KMS-11 (cell line): ENCODE data around the gene LIMS2.

Source experiments
- H2AFZ ChIP-seq: fragments of 200-600 bp; sonication (generic); 2 replicates; pipeline ENCODE4 v1.6.1; 2016; ENCODE audit warnings: antibody characterized with exemption, mixed run types, low read depth
- H3K27ac ChIP-seq: fragments of 200-600 bp; sonication (generic); 2 replicates; pipeline ENCODE4 v1.6.1; 2016; ENCODE audit warnings: mild to moderate bottlenecking, mixed run types
- H3K27me3 ChIP-seq: fragments of 200-600 bp; sonication (generic); 2 replicates; pipeline ENCODE4 v1.6.1; 2017; ENCODE audit warnings: mild to moderate bottlenecking, low read depth, mixed run types, moderate library complexity; ENCODE audit not compliant: insufficient read depth
- H3K36me3 ChIP-seq: fragments of 200-600 bp; sonication (generic); 2 replicates; pipeline ENCODE4 v1.6.1; 2017; ENCODE audit warnings: mild to moderate bottlenecking, mixed run types; ENCODE audit not compliant: insufficient read depth
- H3K4me1 ChIP-seq: fragments of 200-600 bp; sonication (generic); 2 replicates; pipeline ENCODE4 v1.6.1; 2016; ENCODE audit warnings: mild to moderate bottlenecking, low read depth, mixed run types; ENCODE audit not compliant: poor library complexity, severe bottlenecking
- H3K4me2 ChIP-seq: fragments of 200-600 bp; sonication (generic); 2 replicates; pipeline ENCODE4 v1.7.0; 2016; ENCODE audit warnings: mild to moderate bottlenecking, mixed run types
- H3K4me3 ChIP-seq: fragments of 200-600 bp; sonication (generic); IDR thresholded peaks from 2 replicates; pipeline ENCODE4 v1.6.1; 2017; ENCODE audit warnings: low read depth, low read length, mixed read lengths; ENCODE audit not compliant: insufficient read depth
- H3K79me2 ChIP-seq: fragments of 200-600 bp; sonication (generic); 2 replicates; pipeline ENCODE4 v1.6.1; 2016; ENCODE audit warnings: low read depth, mixed run types; ENCODE audit not compliant: insufficient read depth
- H3K9ac ChIP-seq: fragments of 200-600 bp; sonication (generic); 2 replicates; pipeline ENCODE4 v1.6.1; 2016; ENCODE audit warnings: mild to moderate bottlenecking, mixed run types
- H4K20me1 ChIP-seq: fragments of 200-600 bp; sonication (generic); 2 replicates; pipeline ENCODE4 v1.6.1; 2016; ENCODE audit warnings: mild to moderate bottlenecking, mixed run types; ENCODE audit not compliant: insufficient read depth
- TF ChIP-seq, protein P1 (sequence below): fragments of 200-600 bp; sonication (generic); conservative IDR thresholded peaks from 2 replicates; pipeline ENCODE4 v1.6.1; 2017; ENCODE audit warnings: low read depth, mild to moderate bottlenecking, antibody characterized with exemption, low read length, moderate library complexity, mixed read lengths

The LIMS2 gene

DNA sequence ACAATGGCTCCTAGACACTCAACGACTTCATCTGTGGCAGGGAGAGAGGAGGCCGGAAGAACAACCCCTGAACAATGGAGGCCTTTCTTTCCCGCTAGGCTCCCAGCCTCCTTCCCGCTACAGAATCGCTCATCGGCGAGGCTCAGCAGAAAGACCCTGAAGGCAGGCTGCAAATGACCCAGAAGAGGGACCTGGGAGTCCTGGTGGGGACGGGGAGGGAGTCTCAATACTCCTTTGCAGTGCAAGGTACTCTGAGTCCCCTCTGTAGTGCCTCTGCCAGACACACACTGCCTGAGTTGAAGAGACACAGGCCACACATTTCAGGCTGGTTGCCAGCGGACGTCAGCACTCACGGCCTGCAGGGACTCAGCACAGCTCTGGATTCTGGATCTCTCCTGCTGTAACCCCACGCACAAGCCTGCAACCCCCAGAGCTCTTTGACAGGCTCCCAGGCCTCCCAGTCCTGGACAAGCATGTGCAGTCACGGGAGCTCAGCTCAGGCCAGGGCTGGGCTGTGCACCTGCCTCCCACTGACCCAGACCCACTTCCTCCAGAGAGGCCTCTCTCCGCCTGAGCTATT, 23.3 kb downstream of the LIMS2 start:
- Histone ChIP-seq H3K4me1 (no peaks in the 10 kb centered on the region), H2AFZ (no peak overlapping the region), H3K79me2 (no peaks in the 10 kb centered on the region), H3K36me3 (no peaks in the 10 kb centered on the region), H3K27ac (no peak overlapping the region), H4K20me1 (no peaks in the 10 kb centered on the region), H3K27me3 (no peaks in the 10 kb centered on the region), H3K9ac (no peak overlapping the region), H3K4me2 (no peak overlapping the region), H3K4me3 (no peak overlapping the region)
- TF ChIP-seq, protein P1, sequence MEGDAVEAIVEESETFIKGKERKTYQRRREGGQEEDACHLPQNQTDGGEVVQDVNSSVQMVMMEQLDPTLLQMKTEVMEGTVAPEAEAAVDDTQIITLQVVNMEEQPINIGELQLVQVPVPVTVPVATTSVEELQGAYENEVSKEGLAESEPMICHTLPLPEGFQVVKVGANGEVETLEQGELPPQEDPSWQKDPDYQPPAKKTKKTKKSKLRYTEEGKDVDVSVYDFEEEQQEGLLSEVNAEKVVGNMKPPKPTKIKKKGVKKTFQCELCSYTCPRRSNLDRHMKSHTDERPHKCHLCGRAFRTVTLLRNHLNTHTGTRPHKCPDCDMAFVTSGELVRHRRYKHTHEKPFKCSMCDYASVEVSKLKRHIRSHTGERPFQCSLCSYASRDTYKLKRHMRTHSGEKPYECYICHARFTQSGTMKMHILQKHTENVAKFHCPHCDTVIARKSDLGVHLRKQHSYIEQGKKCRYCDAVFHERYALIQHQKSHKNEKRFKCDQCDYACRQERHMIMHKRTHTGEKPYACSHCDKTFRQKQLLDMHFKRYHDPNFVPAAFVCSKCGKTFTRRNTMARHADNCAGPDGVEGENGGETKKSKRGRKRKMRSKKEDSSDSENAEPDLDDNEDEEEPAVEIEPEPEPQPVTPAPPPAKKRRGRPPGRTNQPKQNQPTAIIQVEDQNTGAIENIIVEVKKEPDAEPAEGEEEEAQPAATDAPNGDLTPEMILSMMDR: no peak

DNA sequence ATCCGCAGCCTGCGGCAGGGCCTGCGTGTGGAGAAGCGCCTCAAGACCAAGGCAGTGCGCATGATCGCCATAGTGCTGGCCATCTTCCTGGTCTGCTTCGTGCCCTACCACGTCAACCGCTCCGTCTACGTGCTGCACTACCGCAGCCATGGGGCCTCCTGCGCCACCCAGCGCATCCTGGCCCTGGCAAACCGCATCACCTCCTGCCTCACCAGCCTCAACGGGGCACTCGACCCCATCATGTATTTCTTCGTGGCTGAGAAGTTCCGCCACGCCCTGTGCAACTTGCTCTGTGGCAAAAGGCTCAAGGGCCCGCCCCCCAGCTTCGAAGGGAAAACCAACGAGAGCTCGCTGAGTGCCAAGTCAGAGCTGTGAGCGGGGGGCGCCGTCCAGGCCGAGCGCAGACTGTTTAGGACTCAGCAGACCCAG, 23.9 kb downstream of the LIMS2 start:
- TF ChIP-seq, protein P1: no peak
- Histone ChIP-seq H3K27me3 (no peaks in the 10 kb centered on the region), H3K4me2 (no peak overlapping the region), H3K4me3 (no peak overlapping the region), H3K4me1 (no peaks in the 10 kb centered on the region), H4K20me1 (no peaks in the 10 kb centered on the region), H3K9ac (no peak overlapping the region), H3K27ac (no peak overlapping the region), H2AFZ (no peak overlapping the region), H3K36me3 (no peaks in the 10 kb centered on the region), H3K79me2 (no peaks in the 10 kb centered on the region)

DNA sequence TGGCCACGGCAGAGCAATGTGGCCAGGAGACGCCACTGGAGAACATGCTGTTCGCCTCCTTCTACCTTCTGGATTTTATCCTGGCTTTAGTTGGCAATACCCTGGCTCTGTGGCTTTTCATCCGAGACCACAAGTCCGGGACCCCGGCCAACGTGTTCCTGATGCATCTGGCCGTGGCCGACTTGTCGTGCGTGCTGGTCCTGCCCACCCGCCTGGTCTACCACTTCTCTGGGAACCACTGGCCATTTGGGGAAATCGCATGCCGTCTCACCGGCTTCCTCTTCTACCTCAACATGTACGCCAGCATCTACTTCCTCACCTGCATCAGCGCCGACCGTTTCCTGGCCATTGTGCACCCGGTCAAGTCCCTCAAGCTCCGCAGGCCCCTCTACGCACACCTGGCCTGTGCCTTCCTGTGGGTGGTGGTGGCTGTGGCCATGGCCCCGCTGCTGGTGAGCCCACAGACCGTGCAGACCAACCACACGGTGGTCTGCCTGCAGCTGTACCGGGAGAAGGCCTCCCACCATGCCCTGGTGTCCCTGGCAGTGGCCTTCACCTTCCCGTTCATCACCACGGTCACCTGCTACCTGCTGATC, 24.4 kb downstream of the LIMS2 start:
- no peak overlapping the region for H2AFZ ChIP-seq
- no peak overlapping the region for H3K4me2 ChIP-seq
- TF ChIP-seq, protein P1: no peak
- no peak overlapping the region for H3K4me3 ChIP-seq
- H4K20me1 ChIP-seq: no peaks in the 10 kb centered on the region
- H3K4me1 ChIP-seq: no peaks in the 10 kb centered on the region
- no peaks in the 10 kb centered on the region for H3K79me2 ChIP-seq
- H3K9ac ChIP-seq: no peak overlapping the region
- H3K27me3 ChIP-seq: no peaks in the 10 kb centered on the region
- H3K36me3 ChIP-seq: no peaks in the 10 kb centered on the region
- no peak overlapping the region for H3K27ac ChIP-seq

GRCh38 chr2:127650041-127650784, 25.1 kb downstream of the LIMS2 start:
- Histone ChIP-seq H3K9ac (no peak overlapping the region), H2AFZ (no peak overlapping the region), H3K4me3 (no peak overlapping the region), H4K20me1 (no peaks in the 10 kb centered on the region), H3K27ac (no peak overlapping the region), H3K36me3 (no peaks in the 10 kb centered on the region), H3K4me1 (no peaks in the 10 kb centered on the region), H3K27me3 (no peaks in the 10 kb centered on the region), H3K79me2 (no peaks in the 10 kb centered on the region), H3K4me2 (no peak overlapping the region)
- TF ChIP-seq, protein P1: no peak; the same call in 1 of the 2 replicates
